ENCODE measurements around the gene OTOP3. TPM values are rescaled to one million over a fixed set of nuclear protein-coding genes. Genes with fewer than 3 reads are reported as not detected.

The OTOP3 gene
- total RNA-seq, 2 donors from 2014 or later: 0.66 to 2.3 TPM

Other genes starting within 250 kb of the OTOP3 start
- gene CD300LF, start 223.0 kb upstream of the OTOP3 start, total RNA-seq: not detected
- under 1 TPM; 0.66 to 0.78 TPM for gene RAB37, start 198.6 kb upstream of the OTOP3 start, total RNA-seq
- gene NHERF1, start 187.3 kb upstream of the OTOP3 start, total RNA-seq: 10 to 100 TPM; 56.6 to 64.9 TPM
- 10 to 100 TPM; 21.8 to 23.3 TPM for gene NAT9, start 159.6 kb upstream of the OTOP3 start, total RNA-seq
- not detected for gene GRIN2C, start 76.0 kb upstream of the OTOP3 start, total RNA-seq
- gene FDXR, start 62.9 kb upstream of the OTOP3 start, total RNA-seq: 10 to 100 TPM; 14.3 to 25.7 TPM
- gene FADS6, start 42.3 kb upstream of the OTOP3 start, total RNA-seq: not detected
- gene USH1G, start 12.6 kb upstream of the OTOP3 start, total RNA-seq: under 1 TPM in 1 of 2 donors, not detected in 1; under 0.01 TPM
- gene OTOP2, start 11.6 kb upstream of the OTOP3 start, total RNA-seq: not detected
- 100 to 1,000 TPM; 157 to 164 TPM for gene HID1, start 36.9 kb downstream of the OTOP3 start, total RNA-seq
- 10 to 100 TPM; 11.9 to 18.5 TPM for gene CDR2L, start 51.7 kb downstream of the OTOP3 start, total RNA-seq
- 10 to 100 TPM in 1 of 2 donors, not detected in 1; 16.9 TPM for gene MRPL58, start 76.8 kb downstream of the OTOP3 start, total RNA-seq
- gene ATP5PD, start 111.1 kb downstream of the OTOP3 start, total RNA-seq: 100 to 1,000 TPM; 105 to 131 TPM
- gene KCTD2, start 111.3 kb downstream of the OTOP3 start, total RNA-seq: 10 to 100 TPM; 11.2 to 12.7 TPM
- gene SLC16A5, start 152.1 kb downstream of the OTOP3 start, total RNA-seq: 10 to 100 TPM in 1 of 2 donors, 1 to 10 TPM in 1; 2.1 to 14.8 TPM
- 1 to 10 TPM; 6.7 to 7.9 TPM for gene ARMC7, start 174.1 kb downstream of the OTOP3 start, total RNA-seq
- gene NT5C, start 195.8 kb downstream of the OTOP3 start, total RNA-seq: 10 to 100 TPM; 69.9 to 71.3 TPM
- 10 to 100 TPM; 17.4 to 42.5 TPM for gene JPT1, start 218.6 kb downstream of the OTOP3 start, total RNA-seq
- gene SUMO2, start 247.1 kb downstream of the OTOP3 start, total RNA-seq: 10 to 100 TPM; 25.1 to 25.2 TPM

Data from body of pancreas (tissue), 2 donors.